HAP-1 (cell line): ENCODE data around the gene RLBP1.
A peak's percentile ranks its signal among the peaks of the same experiment; 100 is the strongest.

ENCODE experiments used
- DNase-seq, 2 experiments: peaks; one replicate each; pipeline ENCODE4 v3.0.0-alpha.2; 2016 to 2020; ENCODE audit warnings: low spot score in 2 of 2
- H3K27me3 ChIP-seq: fragments of 250-450 bp; sonication (Bioruptor Pico); 2 replicates; pipeline ENCODE4 v1.5.1; 2020; ENCODE audit warnings: low read depth, mild to moderate bottlenecking, moderate library complexity
- H3K36me3 ChIP-seq: fragments of 250-450 bp; sonication (Bioruptor Pico); replicated peaks from 2 replicates; pipeline ENCODE4 v1.5.1; 2020; ENCODE audit warnings: mild to moderate bottlenecking
- H3K4me1 ChIP-seq: fragments of 250-450 bp; sonication (Bioruptor Pico); 2 replicates; pipeline ENCODE4 v1.5.1; 2020; ENCODE audit warnings: mild to moderate bottlenecking
- H3K4me3 ChIP-seq: fragments of 250-450 bp; sonication (Bioruptor Pico); 2 replicates; pipeline ENCODE4 v1.5.1; 2020; ENCODE audit warnings: mild to moderate bottlenecking, moderate library complexity
- H3K9me3 ChIP-seq: fragments of 250-450 bp; sonication (Bioruptor Pico); 2 replicates; pipeline ENCODE4 v1.5.1; 2020; ENCODE audit warnings: mild to moderate bottlenecking, moderate library complexity
- in situ Hi-C: fragments of 300-500 bp; cut with MboI; formaldehyde crosslinking; loops from 3 replicates; pipeline ENCODE4 v1.14.3; 2020; ENCODE audit warnings: low sequenced_read_pairs, inconsistent platforms, mixed read lengths

The RLBP1 gene

DNA sequence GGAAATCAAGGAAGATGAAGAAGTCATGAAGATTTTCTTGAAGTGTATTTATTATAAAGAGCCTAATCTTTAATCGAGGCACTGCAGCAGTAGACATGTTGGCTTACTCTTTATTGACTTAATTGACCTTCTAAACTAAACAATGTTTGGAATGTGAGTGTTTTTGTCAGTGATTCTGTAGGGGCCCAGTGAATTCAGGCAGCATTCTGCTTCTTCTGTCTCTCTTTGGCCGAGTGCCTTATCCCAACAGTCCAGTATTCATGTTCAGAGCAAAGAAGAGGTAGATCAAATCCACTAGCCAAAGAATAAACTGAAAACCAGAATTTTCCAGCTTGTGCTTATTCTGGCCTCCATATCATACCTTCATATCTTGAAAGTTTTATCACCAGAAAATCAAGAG, 55.7 kb downstream of the RLBP1 start:
- Histone ChIP-seq H3K9me3 (no peaks in the 10 kb centered on the region), H3K36me3 (peaks cover 2% of the 10 kb centered on the region; the same call in 1 of the 2 replicates), H3K4me3 (no peak overlapping the region), H3K27me3 (no peaks in the 10 kb centered on the region), H3K4me1 (peaks cover 38% of the 10 kb centered on the region)
- in situ Hi-C loops = no loop called here
- peak; percentile 61 to 73 for DNase-seq

DNA sequence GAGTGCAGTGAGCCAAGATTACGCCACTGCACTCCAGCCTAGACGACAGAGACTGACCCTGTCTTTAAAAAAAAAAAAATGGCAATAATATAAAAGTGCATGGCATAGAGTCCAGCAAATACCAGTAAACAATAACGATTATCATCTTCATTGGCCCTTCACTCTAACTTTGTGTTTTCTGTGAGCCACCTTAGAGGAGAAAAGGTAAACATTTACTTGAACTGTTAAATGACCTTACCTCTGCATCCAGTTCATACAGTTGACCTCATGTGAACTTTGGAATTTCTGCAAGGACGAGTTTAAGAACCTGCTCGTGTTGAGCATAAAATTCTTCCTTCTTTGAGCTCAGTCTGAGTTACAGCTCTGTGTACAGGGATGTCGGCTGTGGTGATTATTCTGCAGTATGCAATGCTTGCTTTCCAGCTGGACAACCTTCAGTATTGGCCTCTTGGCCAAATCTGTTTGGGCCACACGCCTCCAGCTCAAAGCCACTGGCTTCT, 56.6 kb downstream of the RLBP1 start:
- no peak overlapping the region for H3K4me3 ChIP-seq
- DNase-seq = no peak
- in situ Hi-C loops = no loop called here
- H3K36me3 ChIP-seq = peaks cover 3% of the 10 kb centered on the region; the same call in 1 of the 2 replicates
- H3K9me3 ChIP-seq = no peaks in the 10 kb centered on the region
- H3K4me1 ChIP-seq = peaks cover 38% of the 10 kb centered on the region
- no peaks in the 10 kb centered on the region for H3K27me3 ChIP-seq

DNA sequence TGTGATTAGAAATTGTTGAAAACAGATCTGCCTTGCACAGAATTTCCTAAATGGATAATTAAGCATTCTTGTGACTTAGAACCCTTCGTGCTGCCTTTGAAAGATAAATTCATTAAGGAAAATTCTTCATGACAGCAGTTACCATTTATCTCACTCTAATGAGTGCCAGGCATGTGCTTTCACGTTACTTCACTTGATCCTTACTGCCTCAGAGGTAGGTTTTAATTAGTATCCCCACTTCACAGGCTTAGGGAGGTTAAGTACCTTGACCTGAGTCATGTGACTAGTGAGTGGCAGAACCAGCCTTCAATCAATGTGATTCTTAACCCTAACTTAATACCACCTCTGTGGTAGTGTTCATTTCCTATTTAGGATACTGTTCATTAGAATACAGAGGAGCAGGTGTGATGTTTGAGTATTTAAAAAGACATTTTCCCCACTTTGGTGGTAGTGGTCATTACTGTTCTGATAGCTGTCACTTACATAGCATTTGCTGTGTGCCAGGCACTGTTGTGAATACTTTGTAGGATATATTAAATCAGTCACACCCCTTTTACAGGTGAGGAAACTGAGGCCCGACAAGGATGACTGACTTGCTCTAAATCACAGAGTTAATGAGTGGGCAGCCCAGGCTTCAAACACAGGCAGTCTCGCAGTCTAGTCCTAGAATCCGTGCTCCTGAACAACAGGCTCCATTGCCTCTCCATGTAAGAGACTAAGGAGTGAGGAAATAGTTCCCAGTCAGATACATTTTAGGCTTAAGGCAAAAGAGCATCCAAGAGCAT, 57.9 kb downstream of the RLBP1 start:
- Histone ChIP-seq H3K4me1 (peaks cover 38% of the 10 kb centered on the region), H3K9me3 (no peaks in the 10 kb centered on the region), H3K27me3 (no peaks in the 10 kb centered on the region), H3K36me3 (peaks cover 3% of the 10 kb centered on the region; the same call in 1 of the 2 replicates), H3K4me3 (no peak overlapping the region)
- in situ Hi-C loops = no loop called here
- no peak for DNase-seq

DNA sequence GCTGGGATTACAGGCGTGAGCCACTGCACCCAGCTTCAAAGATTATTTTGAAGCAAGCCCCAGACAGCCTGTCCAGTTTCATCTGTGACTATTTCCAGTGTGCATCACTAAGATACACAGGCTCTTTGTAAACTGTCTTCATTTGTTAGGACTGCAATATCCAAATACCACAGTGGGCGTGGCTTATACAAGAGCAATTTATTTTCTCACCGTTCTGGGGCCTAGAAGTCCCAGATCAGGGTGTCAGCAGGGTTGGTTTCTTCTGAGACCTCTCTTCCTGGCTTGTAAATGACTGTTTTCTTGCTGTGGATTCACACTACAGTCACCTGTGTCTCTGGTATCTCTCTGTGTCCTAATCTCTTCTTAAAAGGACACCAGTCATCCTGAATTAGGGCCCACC, 59.7 kb downstream of the RLBP1 start:
- no peaks in the 10 kb centered on the region for H3K9me3 ChIP-seq
- peaks cover 3% of the 10 kb centered on the region; the same call in 1 of the 2 replicates for H3K36me3 ChIP-seq
- no peak overlapping the region for H3K4me3 ChIP-seq
- in situ Hi-C loops = no loop called here
- no peak for DNase-seq
- H3K4me1 ChIP-seq = peaks cover 28% of the 10 kb centered on the region
- no peaks in the 10 kb centered on the region for H3K27me3 ChIP-seq
